Measurements from ENCODE around the gene G3BP2. TPM values are rescaled to one million over a fixed set of nuclear protein-coding genes. Genes with fewer than 3 reads are reported as not detected.

The G3BP2 gene
- total and polyA plus RNA-seq, 10 of the 15 experiments (the other 5 are each of a cell fraction or from before 2014, with no cell fraction given): 22.2 to 176 (median 102) TPM

- TF ChIP-seq ZBTB4 (CRISPR knock-in tag; IDR thresholded peaks at IDR 0.05): no peak
- TF ChIP-seq E2F4 (IDR thresholded peaks at IDR 0.05; ENCODE audit: low read depth, low read length): no peak
- no peak for TF ChIP-seq FOXM1 (IDR thresholded peaks at IDR 0.05; ENCODE audit: low read depth, low read length)
- TF ChIP-seq NR2C1 (IDR thresholded peaks at IDR 0.05): no peak
- TF ChIP-seq PML (IDR thresholded peaks at IDR 0.05; ENCODE audit: low read length): no peak
- TF ChIP-seq ATF3 (IDR thresholded peaks at IDR 0.05; ENCODE audit: borderline replicate concordance, extremely low read depth, low read depth, low read length): no peak
- TF ChIP-seq EED (IDR thresholded peaks at IDR 0.05; ENCODE audit: low read depth): no peak
- no peak for TF ChIP-seq EGR1 (IDR thresholded peaks at IDR 0.05; ENCODE audit: borderline replicate concordance in 1 of 2, low read depth in 2 of 2, low read length in 2 of 2)
- no peak for TF ChIP-seq NR2F1 (conservative IDR thresholded peaks at IDR 0.05)
- no peak for TF ChIP-seq TBL1XR1 (IDR thresholded peaks at IDR 0.05; ENCODE audit: low read depth, low read length)
- TF ChIP-seq GABPA (IDR thresholded peaks at IDR 0.05; ENCODE audit: low read depth): no peak
- TF ChIP-seq SP1 (IDR thresholded peaks at IDR 0.05; ENCODE audit: low read depth, low read length): no peak
- no peak for TF ChIP-seq CTCF (IDR thresholded peaks at IDR 0.05 in 2 of 3, conservative IDR thresholded peaks at IDR 0.05 in 1 of 3; ENCODE audit: control insufficient read depth in 2 of 3, extremely low read depth in 1 of 3, insufficient read depth in 1 of 3, low read depth in 3 of 3, low read length in 3 of 3)
These were observed 34.0 kb downstream of the G3BP2 start (continued) for GRCh38 chr4:75639124-75639695.
